ENCODE data around the gene ZCCHC13. TPM values are rescaled to one million over a fixed set of nuclear protein-coding genes. Genes with fewer than 3 reads are reported as not detected.

The ZCCHC13 gene
- total RNA-seq, 4 donors from 2014 or later: not detected

GRCh38 chrX:74284391-74284952 is 19.5 kb upstream of the ZCCHC13 start:
- intact Hi-C loops (cut with DNase I; ENCODE audit: low total_unique reads): no loop called here
- peaks cover 0 to 15% of the 10 kb centered on the region in 2 donors for H3K36me3 ChIP-seq

GRCh38 chrX:74286950-74287740 is 16.8 kb upstream of the ZCCHC13 start:
- Histone ChIP-seq H3K4me1 (peaks cover 14 to 30% of the 10 kb centered on the region in 2 donors), H3K4me3 (no peak overlapping the region), H3K27me3 (no peaks in the 10 kb centered on the region), H3K27ac (peak overlapping the region; percentile 52 to 98 (median 93)), H3K36me3 (no peaks in the 10 kb centered on the region), H3K9me3 (no peaks in the 10 kb centered on the region)
- in situ Hi-C loops (cut with MboI; ENCODE audit: low sequenced_read_pairs in 4 of 4): no loop called here
- peak in 1 of 2 donors; percentile 34 for ATAC-seq
- TF ChIP-seq CTCF (IDR thresholded peaks at IDR 0.05 in 4 of 5, conservative IDR thresholded peaks at IDR 0.05 in 1 of 5) (no peak), POLR2A (IDR thresholded peaks at IDR 0.05) (no peak)
- intact Hi-C loops (cut with DNase I; ENCODE audit: low total_unique reads): no loop called here
- DNase-seq: no peak

More at GRCh38 chrX:74284391-74284952, 19.5 kb upstream of the ZCCHC13 start:
- H3K27ac ChIP-seq: peak overlapping the region; percentile 7 to 98 (median 82)
- TF ChIP-seq POLR2A (IDR thresholded peaks at IDR 0.05): no peak
- ATAC-seq: no peak
- no peaks in the 10 kb centered on the region for H3K27me3 ChIP-seq
- no peak for DNase-seq
- in situ Hi-C loops (cut with MboI; ENCODE audit: low sequenced_read_pairs in 4 of 4): no loop called here
- no peaks in the 10 kb centered on the region for H3K9me3 ChIP-seq
- H3K4me3 ChIP-seq: no peak overlapping the region
- peaks cover 14 to 30% of the 10 kb centered on the region in 2 donors for H3K4me1 ChIP-seq

GRCh38 chrX:74291577-74291963 is 12.4 kb upstream of the ZCCHC13 start:
- intact Hi-C loops (cut with DNase I; ENCODE audit: low total_unique reads) (loop anchor here (5.0 kb wide), 3 partner anchors 131 to 329 kb away; partner anchors contain the start of genes RLIM and SLC16A2), in situ Hi-C loops (cut with MboI; ENCODE audit: low sequenced_read_pairs in 4 of 4) (no loop called here)
- Histone ChIP-seq H3K9me3 (no peaks in the 10 kb centered on the region), H3K27me3 (no peaks in the 10 kb centered on the region), H3K27ac (peak overlapping the region; percentile 86 to 98 (median 93)), H3K36me3 (no peaks in the 10 kb centered on the region), H3K4me3 (peak overlapping the region; percentile 61 to 71 (median 67)), H3K4me1 (peaks cover 0 to 5% of the 10 kb centered on the region in 2 donors)
- ATAC-seq: peak; percentile 4 to 9
- TF ChIP-seq CTCF (IDR thresholded peaks at IDR 0.05 in 4 of 5, conservative IDR thresholded peaks at IDR 0.05 in 1 of 5): no peak
- TF ChIP-seq POLR2A (IDR thresholded peaks at IDR 0.05): no peak
- DNase-seq: no peak

GRCh38 chrX:74291964-74292807 is 11.8 kb upstream of the ZCCHC13 start:
- peak overlapping the region; percentile 86 to 98 (median 93) for H3K27ac ChIP-seq
- H3K4me3 ChIP-seq: peak overlapping the region; percentile 61 to 71 (median 67)
- H3K9me3 ChIP-seq: no peaks in the 10 kb centered on the region
- ATAC-seq (peak; percentile 80 to 82), DNase-seq (peak; percentile 75 to 89)
- H3K36me3 ChIP-seq: no peaks in the 10 kb centered on the region
- H3K4me1 ChIP-seq: peaks cover 0 to 5% of the 10 kb centered on the region in 2 donors
- intact Hi-C loops (cut with DNase I; ENCODE audit: low total_unique reads) (loop anchor here (2.0 to 5.0 kb wide), 6 partner anchors 51 to 330 kb away; partner anchors contain the start of genes RLIM and SLC16A2), in situ Hi-C loops (cut with MboI; ENCODE audit: low sequenced_read_pairs in 4 of 4) (no loop called here)
- H3K27me3 ChIP-seq: no peaks in the 10 kb centered on the region
- TF ChIP-seq CTCF (IDR thresholded peaks at IDR 0.05 in 4 of 5, conservative IDR thresholded peaks at IDR 0.05 in 1 of 5) (peak in 1 of 5 experiments; percentile 11), POLR2A (IDR thresholded peaks at IDR 0.05) (peak; percentile 66 to 79)
